ENCODE measurements around the gene ELP4.

The ELP4 gene

GRCh38 chr11:31800398-31801265, 291.1 kb downstream of the ELP4 start:
- Histone ChIP-seq H3K4me3 (ENCODE audit: low read depth, low read length) (no peak overlapping the region), H3K9me3 (ENCODE audit: control insufficient read depth, insufficient read depth, low read depth, low read length) (no peaks in the 10 kb centered on the region), H3K27ac (ENCODE audit: extremely low read depth, low read depth, low read length) (no peak overlapping the region), H3K36me3 (ENCODE audit: control insufficient read depth in 2 of 2, insufficient read depth in 1 of 2, low read length in 2 of 2) (peaks cover 4 to 78% of the 10 kb centered on the region in 2 experiments; a peak in 2 of 3 replicates), H3K4me1 (ENCODE audit: control insufficient read depth, insufficient read depth, low read length) (no peaks in the 10 kb centered on the region)
- CTCF ChIA-PET, result interaction anchor here (0.6 to 1.2 kb wide), 2 partner anchors 48 to 375 kb away, joined by 3 to 4 read pairs; no protein-coding TSS in a partner anchor
- POLR2A ChIA-PET, result no interaction called here
- TF ChIP-seq KLF1 (tag by site-specific recombination; IDR thresholded peaks at IDR 0.05) (no peak), ZBTB48 (tag by site-specific recombination; IDR thresholded peaks at IDR 0.05) (no peak), OSR2 (tag by site-specific recombination; IDR thresholded peaks at IDR 0.05) (no peak), ZSCAN5A (tag by site-specific recombination; IDR thresholded peaks at IDR 0.05) (no peak), ZNF792 (tag by site-specific recombination; IDR thresholded peaks at IDR 0.05) (no peak), ZNF488 (tag by site-specific recombination; IDR thresholded peaks at IDR 0.05) (no peak)

- TF ChIP-seq GLIS2 (tag by site-specific recombination; IDR thresholded peaks at IDR 0.05), result no peak
- TF ChIP-seq ZFP41 (tag by site-specific recombination; IDR thresholded peaks at IDR 0.05; ENCODE audit: borderline replicate concordance), result no peak
- TF ChIP-seq ZNF449 (tag by site-specific recombination; IDR thresholded peaks at IDR 0.05), result no peak
- no peak for TF ChIP-seq ZFP37 (tag by site-specific recombination; IDR thresholded peaks at IDR 0.05)
- no peak for TF ChIP-seq ZNF645 (tag by site-specific recombination; IDR thresholded peaks at IDR 0.05)
- TF ChIP-seq ZXDB (tag by site-specific recombination; IDR thresholded peaks at IDR 0.05), result no peak
- no peak for TF ChIP-seq ZNF19 (tag by site-specific recombination; IDR thresholded peaks at IDR 0.05; ENCODE audit: low read depth)
- no peak for TF ChIP-seq ZNF692 (tag by site-specific recombination; IDR thresholded peaks at IDR 0.05)
- TF ChIP-seq PRDM10 (tag by site-specific recombination; IDR thresholded peaks at IDR 0.05), result no peak
- TF ChIP-seq ZNF311 (tag by site-specific recombination; IDR thresholded peaks at IDR 0.05; ENCODE audit: borderline replicate concordance), result no peak
- no peak for TF ChIP-seq ZNF654 (tag by site-specific recombination; IDR thresholded peaks at IDR 0.05; ENCODE audit: low read depth)
Measured at GRCh38 chr11:31801298-31801702, 291.7 kb downstream of the ELP4 start.

More at GRCh38 chr11:31801298-31801702, 291.7 kb downstream of the ELP4 start:
- Histone ChIP-seq H3K36me3 (ENCODE audit: control insufficient read depth in 2 of 2, insufficient read depth in 1 of 2, low read length in 2 of 2) (peaks cover 4 to 78% of the 10 kb centered on the region in 2 experiments; a peak in 2 of 3 replicates), H3K27ac (ENCODE audit: extremely low read depth, low read depth, low read length) (no peak overlapping the region), H3K4me1 (ENCODE audit: control insufficient read depth, insufficient read depth, low read length) (no peaks in the 10 kb centered on the region), H3K4me3 (ENCODE audit: low read depth, low read length) (no peak overlapping the region), H3K9me3 (ENCODE audit: control insufficient read depth, insufficient read depth, low read depth, low read length) (no peaks in the 10 kb centered on the region)
- ChIA-PET POLR2A (no interaction called here), CTCF (interaction anchor here (1.2 kb wide), 2 partner anchors 159 to 374 kb away, joined by 3 to 4 read pairs; no protein-coding TSS in a partner anchor)

Data from HEK293 (cell line).